ENCODE results near the gene PRKCA. TPM values are rescaled to one million over a fixed set of nuclear protein-coding genes. Genes with fewer than 3 reads are reported as not detected.
"Not testable (repeated sequence)": the region's sequence is repeated elsewhere in the genome, so short reads cannot be mapped to it uniquely, and the experiment has no call there.

PRKCA gene
- 1 to 10 TPM; 6.4 to 7.7 TPM for total RNA-seq
- long read RNA-seq, partial matches to known transcripts: 0 of 2 reads
- long read RNA-seq, other reads (novel, unspliced or antisense): 2 of 2 reads

GRCh38 chr17:66301864-66302741, at the start of gene PRKCA:
Gene PRKCA (plus strand): TSS chr17:66302613.
- ATAC-seq (peak; percentile 87 to 90), DNase-seq (peak; percentile 82)
- intact Hi-C loops (cut with DNase I): loop anchor here in 1 of 2 donors (5.0 kb wide), 1 partner anchor 265 kb away; no protein-coding TSS in a partner anchor

- DNase-seq, ATAC-seq: not testable (repeated sequence)
- intact Hi-C loops (cut with DNase I): loop anchor here (10.0 kb wide), 2 partner anchors 311 to 371 kb away; no protein-coding TSS in a partner anchor
Observed at GRCh38 chr17:66253458-66253857, 49.0 kb upstream of the PRKCA start.

GRCh38 chr17:66255112-66255511, 47.3 kb upstream of the PRKCA start:
- no peak for DNase-seq
- intact Hi-C loops (cut with DNase I): loop anchor here (2.0 to 10.0 kb wide), 4 partner anchors 310 to 418 kb away; no protein-coding TSS in a partner anchor
- peak; percentile 79 to 82 for ATAC-seq

GRCh38 chr17:66255527-66255971, 46.9 kb upstream of the PRKCA start:
- DNase-seq (no peak), ATAC-seq (no peak)
- intact Hi-C loops (cut with DNase I): loop anchor here (2.0 to 10.0 kb wide), 4 partner anchors 309 to 417 kb away; no protein-coding TSS in a partner anchor

GRCh38 chr17:66260275-66260674, 42.1 kb upstream of the PRKCA start:
- no peak for ATAC-seq
- no peak for DNase-seq
- intact Hi-C loops (cut with DNase I): no loop called here

- ATAC-seq (no peak), DNase-seq (no peak)
- intact Hi-C loops (cut with DNase I): no loop called here
Observed at GRCh38 chr17:66260688-66261087, 41.7 kb upstream of the PRKCA start.

- DNase-seq: no peak
- intact Hi-C loops (cut with DNase I): no loop called here
- no peak for ATAC-seq
Observed at GRCh38 chr17:66262767-66263166, 39.6 kb upstream of the PRKCA start.

- no peak for DNase-seq
- intact Hi-C loops (cut with DNase I): no loop called here
- no peak for ATAC-seq
Observed at GRCh38 chr17:66264696-66265095, 37.7 kb upstream of the PRKCA start.

GRCh38 chr17:66268247-66268927, 34.0 kb upstream of the PRKCA start:
- no peak for ATAC-seq
- no peak for DNase-seq
- intact Hi-C loops (cut with DNase I): no loop called here

- no peak for ATAC-seq
- intact Hi-C loops (cut with DNase I): no loop called here
Observed at GRCh38 chr17:66270106-66270505, 32.3 kb upstream of the PRKCA start.

GRCh38 chr17:66271512-66271911, 30.9 kb upstream of the PRKCA start:
- ATAC-seq: no peak
- intact Hi-C loops (cut with DNase I): no loop called here
- no peak for DNase-seq

More at GRCh38 chr17:66270106-66270505, 32.3 kb upstream of the PRKCA start:
- DNase-seq: no peak

- ATAC-seq (peak in 1 of 2 donors; percentile 58), DNase-seq (no peak)
- intact Hi-C loops (cut with DNase I): no loop called here
Observed at GRCh38 chr17:66272811-66273585, 29.4 kb upstream of the PRKCA start.

- ATAC-seq (no peak), DNase-seq (no peak)
- intact Hi-C loops (cut with DNase I): no loop called here
Observed at GRCh38 chr17:66273586-66273848, 28.9 kb upstream of the PRKCA start.

- ATAC-seq (peak in 1 of 2 donors; percentile 78), DNase-seq (no peak)
Observed at GRCh38 chr17:66275651-66276050, 26.8 kb upstream of the PRKCA start.

GRCh38 chr17:66276328-66276937, 26.0 kb upstream of the PRKCA start:
- DNase-seq (no peak), ATAC-seq (peak in 1 of 2 donors; percentile 81)
- intact Hi-C loops (cut with DNase I): no loop called here

More at GRCh38 chr17:66275651-66276050, 26.8 kb upstream of the PRKCA start:
- intact Hi-C loops (cut with DNase I): no loop called here

- DNase-seq (no peak), ATAC-seq (no peak)
- intact Hi-C loops (cut with DNase I): no loop called here
Observed at GRCh38 chr17:66277191-66277590, 25.2 kb upstream of the PRKCA start.

- intact Hi-C loops (cut with DNase I): no loop called here
- ATAC-seq: no peak
- DNase-seq: no peak
Observed at GRCh38 chr17:66281661-66282369, 20.6 kb upstream of the PRKCA start.

- intact Hi-C loops (cut with DNase I): no loop called here
- ATAC-seq: no peak
- DNase-seq: no peak
Observed at GRCh38 chr17:66283296-66283934, 19.0 kb upstream of the PRKCA start.

Data from left cardiac atrium (tissue), 4 donors.